NCI-H1417 (cell line): Measurements from ENCODE around the gene DECR2.
A peak's percentile ranks its signal among the peaks of the same experiment; 100 is the strongest.
"Not testable (repeated sequence)": the region's sequence is repeated elsewhere in the genome, so short reads cannot be mapped to it uniquely, and the experiment has no call there.

Experiments
- DNase-seq, 3 experiments: peaks; one replicate each; lab custom pipeline; 2025; lab: John Stamatoyannopoulos, UW

Gene DECR2

DNA sequence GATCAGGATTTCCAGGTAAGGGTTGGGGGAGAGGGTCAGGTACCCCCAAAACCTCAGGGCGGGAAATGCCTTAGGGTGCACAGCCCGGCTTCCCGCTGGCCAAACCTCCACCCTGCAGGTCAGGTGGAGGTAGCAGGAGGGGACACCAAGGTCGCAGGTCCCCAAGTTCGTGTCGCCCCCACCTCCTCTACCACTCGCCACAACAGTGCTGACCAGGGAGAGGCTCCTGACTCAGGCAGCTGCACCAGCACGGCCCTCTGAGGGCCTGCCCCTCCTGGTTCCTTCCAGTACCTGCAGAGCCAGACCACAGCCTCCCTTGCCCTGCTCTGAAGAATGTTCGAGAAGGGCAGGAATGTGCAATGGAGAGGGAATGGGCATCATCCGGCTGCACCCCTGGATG lies 35.2 kb upstream of the DECR2 start:
- no peak for DNase-seq

DNA sequence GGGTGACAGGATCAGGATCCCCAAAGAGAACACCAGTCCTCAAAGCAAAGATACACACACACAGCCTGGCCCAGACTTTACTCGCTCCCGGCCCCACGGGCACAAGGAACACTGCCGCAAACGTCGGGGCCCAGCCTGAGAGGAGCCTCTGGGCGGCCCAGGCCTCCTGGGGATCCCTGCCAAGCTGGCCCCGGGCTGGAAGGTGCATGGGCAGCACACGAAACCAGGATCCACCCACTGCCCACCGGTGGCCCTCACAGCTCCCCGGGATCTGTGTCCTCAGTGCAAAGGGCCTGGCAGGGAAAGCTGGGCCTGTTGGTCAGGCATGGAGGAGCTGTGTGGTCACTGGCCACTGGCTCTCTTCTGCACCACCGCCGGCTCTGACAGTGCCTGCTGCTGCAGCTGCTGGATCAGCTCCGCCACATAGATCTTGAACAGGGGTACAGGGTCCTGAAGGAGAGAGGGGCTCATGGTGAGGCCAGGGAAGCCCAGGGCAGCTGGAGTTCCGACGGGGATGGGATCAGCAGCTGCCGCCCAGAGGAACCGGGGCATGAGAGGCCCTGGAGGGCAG lies 34.3 kb upstream of the DECR2 start:
- no peak for DNase-seq

DNA sequence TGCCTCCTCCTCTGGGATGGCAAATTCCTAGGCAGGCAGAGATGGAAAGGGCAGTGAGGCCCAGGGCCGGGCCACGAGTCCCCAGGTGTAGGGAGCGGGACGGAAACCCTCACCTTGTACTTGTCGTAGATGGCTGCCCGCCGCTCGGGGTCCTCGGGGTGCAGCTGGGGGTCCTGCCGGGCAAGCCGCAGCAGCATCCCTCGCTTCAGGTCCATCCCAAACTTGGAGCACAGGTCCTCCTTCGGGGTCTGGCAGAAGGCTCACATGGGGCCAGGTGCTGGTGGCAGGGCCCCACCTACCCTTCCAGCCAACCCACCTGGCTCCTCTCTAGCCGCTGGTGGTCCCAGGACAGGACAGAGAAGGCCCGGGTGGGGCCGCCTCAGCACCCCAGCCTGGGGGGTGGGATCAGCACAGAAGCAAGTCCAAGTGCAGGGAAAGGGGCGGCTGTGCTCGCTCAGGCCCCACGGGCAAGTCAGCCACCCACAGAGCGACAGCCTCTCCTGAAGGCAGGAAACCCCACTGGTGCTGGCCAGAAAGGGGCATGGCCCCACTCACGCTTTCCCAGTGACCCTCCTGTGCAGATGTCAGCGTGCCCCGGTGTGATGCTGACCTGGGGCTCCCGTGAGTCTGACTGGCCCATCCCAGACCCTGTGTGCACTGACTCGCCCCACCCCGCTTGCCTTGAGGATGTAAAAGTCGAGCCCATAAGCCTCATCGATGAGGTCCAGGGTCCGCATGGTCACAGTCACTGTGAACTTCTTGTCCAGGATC lies 33.1 kb upstream of the DECR2 start:
- DNase-seq, result no peak

DNA sequence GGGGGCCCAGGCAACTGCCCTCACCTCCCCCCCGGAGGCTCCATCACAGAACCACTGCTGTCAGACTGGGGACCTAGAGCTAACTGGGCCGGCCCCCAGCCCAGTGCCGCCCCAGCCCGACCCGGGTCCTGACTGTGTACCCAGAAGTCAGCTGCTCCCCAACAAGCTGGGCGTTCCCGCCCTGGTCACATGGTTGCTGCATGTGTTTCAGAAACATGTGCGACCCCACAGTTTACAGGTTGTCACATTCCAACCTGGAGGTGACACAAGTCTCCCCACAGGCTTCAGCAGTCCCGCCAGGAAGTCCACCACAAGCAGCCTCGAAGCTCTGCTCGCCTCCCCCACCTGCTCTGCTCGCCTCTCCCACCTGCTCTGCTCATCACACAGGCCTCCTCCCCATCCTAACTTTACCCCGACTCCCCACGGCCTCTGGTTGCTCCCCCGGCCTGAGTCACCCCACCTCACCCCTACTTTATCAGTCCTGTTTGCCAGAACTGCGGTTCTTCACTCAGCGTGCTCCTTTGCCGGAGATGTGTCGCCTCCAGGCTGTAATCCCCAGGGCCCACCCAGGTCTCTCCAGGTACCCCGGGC lies 32.3 kb upstream of the DECR2 start:
- DNase-seq, result no peak

DNA sequence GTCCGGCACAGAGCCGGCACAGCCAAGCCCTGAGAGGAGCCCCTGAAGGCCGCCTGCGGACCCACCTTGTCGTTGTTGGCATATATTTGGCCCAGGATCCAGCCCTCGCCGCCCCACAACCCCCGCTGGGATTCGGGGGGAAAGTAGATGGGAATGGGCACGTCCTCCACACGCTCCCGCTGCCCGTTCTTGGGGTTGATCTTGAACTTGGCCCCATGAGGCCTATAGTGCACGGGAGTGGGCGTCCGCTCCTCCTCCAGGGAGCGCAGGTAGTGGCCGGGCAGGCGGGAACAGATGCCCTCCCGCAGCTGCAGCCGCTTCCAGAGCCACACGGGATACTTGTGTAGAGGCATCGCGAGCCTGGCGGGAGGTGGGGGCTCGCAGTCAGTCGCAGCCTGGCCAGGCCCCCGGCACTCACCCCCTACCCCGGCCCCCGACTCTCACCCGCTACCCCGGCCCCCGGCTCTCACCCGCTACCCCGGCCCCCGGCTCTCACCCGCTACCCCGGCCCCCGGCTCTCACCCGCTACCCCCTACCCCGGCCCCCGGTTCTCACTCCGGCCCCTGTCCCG lies 31.7 kb upstream of the DECR2 start:
- no peak for DNase-seq

DNA sequence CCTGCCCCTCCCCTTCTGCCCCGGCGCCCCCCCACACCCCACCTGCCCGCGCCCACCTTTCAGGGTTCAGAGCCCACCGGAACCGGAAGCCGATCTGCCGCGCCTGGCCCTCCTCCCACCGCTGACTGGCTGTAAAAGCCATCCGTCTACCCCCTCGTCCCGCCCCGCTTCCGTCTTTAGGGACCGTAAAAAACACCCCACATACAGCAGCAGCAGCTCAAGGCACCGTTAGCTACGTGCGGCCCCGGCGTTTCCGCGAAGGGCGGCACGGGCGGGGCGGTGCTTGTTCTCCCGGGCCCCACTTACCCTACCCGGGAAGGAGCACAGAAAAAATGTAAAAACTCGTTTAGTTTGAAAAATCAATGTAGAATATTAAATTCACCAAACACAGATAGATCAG lies 31.2 kb upstream of the DECR2 start, which contains the start of gene MRPL28:
TSS of gene MRPL28 (minus strand) at position 96 of the 400 bp plus-strand sequence. CDS start 320 bp downstream, outside the sequence.
- DNase-seq, result peak; percentile 87 to 98 (median 94)

DNA sequence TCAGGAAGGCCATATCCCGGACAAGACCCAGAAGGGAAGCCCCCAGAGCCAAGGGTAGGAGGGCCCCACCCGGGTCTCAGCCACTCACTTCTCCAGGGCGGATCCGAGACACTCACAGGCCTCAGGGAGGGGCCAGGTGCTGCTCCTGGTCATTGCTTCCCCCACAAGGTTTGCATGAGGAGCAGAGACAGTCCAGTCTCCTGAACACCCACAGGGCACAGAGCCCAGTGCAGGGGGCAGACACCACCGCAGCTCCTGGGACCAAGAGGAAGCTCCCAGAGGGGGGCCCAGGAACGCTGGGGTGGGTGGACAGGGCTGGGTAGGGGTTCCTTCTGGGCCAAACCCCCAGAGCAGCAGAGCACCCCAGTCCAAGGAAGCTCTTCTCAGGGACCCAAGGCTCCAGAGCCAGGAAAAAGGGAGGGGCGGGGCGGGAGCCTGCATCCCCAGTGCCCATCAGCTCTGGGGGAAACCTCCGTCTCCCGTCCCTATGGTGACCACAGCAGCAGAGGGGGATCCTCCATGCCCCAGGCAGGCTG lies 30.6 kb upstream of the DECR2 start:
- DNase-seq, result no peak

DNA sequence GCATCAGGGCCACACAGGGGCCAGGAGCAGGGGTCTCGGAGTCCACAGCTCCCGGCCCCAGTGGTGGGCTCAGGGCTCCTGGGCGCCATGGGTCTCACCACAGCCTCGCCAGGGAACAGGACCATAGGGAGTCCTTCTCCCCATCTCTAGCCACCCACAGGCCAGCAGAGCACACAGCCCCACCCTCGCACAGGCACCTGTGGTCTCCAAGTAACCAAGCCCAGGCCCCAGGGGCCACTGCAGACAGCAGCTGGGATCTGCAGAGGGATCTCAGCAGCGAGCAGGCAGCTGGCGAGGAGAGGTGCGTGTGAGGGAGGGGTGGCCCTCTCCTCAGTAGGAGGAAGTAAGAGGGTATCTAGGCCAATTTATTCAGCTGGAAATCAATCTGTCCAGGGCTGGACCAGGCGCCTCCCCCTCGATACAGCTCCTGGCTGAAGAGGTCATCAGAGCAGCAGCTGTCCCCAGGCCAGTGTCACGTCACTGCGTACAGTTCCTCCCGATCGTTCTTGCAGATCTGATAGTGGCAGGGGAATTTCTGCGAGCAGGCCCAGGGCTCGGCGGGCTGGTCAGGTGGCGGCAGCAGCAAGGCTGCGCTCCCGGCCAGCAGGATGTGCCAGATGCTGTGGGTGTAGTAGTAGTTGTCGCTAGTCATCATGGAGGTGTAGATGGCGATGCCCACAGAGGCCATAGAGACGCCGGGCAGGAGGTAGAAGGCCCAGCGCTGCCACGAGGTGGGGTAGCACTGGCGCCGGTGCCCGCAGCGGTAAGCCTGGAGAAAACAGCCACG lies 30.0 kb upstream of the DECR2 start:
- DNase-seq, result peak; percentile 79 to 92 (median 89)

DNA sequence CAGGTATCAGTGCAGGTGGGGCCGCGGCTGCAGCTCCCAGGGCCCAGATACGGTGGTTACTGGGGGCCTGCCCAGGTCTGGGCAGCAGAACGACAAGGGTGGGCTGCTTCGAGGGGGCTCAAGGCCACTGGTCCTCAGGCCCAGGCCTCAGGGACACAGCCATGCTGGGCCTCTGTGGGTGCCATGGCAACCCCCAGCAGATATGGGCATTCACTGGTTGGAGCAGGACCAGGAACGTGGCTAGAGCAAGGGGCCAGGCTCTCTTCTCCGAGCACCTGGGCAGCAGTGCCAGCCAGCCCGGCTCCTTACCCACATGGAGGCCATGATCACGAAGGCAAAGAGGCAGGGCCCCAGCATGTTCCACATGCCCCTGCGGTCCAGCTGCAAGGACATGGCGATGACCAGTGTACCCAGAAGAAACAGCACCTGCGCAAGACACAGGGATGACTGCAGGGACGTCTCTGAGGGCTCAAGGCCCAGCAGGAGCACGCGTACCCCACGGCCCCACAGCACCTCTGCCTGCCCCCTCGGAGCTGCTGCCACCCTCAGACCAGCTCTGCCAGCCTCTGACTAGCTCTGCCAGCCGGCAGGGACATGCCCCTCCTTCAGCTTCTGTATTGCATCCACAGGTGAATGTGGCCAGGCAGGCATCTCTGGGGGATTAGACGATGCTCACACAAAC lies 29.2 kb upstream of the DECR2 start:
- peak in 1 of 3 experiments; percentile 65 for DNase-seq

DNA sequence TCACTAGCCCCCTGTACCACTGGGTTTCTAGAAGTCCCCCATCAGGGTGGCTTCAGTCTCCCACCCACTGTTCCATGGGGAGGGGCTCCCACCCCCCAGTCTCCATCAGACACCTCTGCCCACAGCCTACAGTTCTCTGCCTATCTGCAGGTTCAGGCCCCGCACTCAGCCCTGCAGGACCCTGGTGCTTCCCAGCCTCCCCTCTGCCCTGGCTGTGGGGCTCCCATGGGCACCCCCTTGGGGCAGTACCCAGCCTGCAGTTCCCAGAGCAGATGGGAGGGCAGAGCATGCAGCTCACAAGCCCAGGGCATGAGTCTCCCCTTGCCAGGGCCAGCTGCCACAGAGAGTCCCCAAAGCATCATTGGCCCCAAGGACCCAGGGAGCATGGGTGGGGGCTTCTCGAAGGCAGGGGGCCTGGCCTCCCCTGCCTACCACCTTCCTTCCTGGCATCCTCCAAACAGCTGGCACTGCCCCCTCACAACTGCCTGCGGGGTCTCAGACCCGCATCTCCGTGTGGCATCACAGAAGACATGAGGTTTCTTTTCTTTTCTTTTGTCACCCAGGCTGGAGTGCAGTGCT lies 28.6 kb upstream of the DECR2 start:
- DNase-seq, result no peak

DNA sequence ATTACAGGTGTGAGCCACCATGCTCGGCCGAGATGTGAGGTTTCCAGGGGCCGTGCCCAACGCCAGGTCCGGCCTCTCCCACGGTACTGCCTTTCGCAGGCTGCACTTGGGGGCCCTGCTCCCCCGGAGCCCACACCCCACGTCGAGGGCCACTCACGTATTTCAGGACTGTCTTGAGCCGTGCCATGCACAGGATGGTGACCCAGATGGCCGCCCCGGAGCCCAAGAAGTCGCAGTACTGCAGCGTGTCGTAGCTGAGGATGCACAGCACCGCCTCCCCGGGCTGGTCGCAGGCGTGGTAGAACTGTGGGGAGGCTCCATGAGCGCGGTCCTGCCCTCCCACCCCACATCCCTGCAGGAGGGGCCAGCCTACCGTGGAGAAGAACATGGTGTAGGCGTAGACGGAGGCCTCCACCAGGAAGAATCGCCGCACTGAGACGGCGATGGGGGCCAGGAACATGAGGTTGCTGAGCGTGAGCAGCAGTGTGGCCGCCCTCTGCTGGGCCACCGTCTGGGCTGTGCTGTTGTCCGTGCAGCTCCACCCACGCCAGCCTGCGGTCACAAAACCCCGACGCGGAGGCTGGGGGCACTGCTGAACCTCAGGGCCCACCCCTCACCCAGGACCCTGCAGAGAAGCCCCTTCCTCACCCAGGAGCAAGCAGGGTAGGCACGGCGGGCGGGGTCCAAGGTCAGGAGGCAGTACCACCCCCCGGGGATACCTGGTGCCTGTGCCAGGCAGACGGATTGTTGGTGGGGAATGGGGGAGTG lies 27.7 kb upstream of the DECR2 start:
- DNase-seq, result no peak

DNA sequence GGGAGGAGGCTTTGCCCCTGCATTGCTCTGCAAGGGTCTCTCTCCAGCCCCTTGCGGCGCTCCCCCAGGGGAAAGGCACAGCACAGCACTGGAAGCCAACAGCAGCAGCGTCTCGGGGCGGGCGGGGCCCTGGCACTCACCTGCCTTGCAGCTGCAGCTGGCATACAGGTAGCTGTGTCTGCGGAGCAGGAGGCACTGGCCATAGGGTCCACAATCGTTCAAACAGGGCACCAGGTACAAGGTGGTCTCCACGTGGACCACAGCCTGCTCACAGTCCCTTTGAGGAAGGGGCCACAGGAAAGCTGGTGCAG lies 27.1 kb upstream of the DECR2 start:
- no peak for DNase-seq

DNA sequence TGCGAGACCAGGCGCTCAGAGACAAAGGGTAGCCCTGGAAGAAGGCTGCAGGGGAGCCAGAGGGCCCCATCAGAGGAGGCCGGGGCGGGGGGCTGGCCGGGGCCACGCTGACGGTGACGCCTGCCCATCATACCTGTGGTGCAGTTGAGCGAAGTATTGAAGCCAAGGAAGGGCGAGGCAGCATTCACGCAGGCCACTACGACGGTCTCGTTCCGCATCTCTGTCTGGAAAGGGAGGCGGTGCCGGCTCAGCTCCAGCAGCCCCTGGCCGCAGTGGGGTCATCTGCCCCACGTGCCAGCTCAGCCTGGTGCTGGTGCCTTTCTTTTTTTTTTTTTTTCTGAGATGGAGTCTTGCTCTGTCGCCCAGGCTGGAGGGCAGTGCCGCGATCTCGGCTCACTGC lies 26.5 kb upstream of the DECR2 start:
- DNase-seq, result no peak

DNA sequence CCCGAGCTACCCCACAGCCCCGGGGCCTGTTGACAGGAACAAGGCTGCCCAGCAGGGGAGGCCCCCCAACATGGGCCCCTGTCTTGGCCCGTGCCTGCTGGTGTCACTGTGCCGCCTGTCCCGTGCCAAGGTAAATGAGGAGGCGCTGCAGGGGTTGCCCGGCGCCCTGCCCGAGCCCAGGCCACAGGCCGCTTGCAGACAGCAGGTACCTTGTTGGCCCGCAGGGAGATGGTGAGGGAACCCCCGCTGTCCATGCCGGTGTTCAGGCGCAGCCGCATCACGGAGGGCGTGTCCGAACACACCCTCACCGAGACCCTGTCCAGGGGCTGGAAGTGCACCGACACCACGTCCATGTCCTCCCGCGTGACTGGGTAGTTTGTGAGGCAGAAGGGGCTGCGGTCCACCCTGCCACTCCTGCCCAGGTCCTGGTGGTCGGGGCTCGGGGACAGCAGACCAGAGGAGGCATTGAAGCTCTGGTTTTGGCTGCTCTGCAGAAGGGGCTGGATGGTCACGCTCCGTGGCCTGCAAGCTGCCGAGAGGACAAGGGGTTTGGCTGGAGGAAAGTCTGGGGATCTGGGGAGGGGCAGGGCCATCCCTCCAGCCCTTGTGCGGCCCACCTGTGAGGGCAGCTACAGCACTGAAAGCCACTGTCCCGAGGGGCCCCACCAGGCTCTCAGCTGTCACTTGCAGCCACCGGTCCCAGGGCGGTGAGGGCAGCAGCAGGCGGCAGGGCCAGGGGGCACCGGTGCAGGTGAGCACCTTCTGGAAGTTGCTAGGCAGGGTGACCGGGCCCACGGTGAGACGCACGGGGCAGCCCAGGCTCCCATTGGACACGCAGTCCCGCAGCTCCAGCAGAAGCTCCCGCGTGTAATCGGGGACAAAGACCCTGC lies 25.5 kb upstream of the DECR2 start:
- DNase-seq, result no peak

DNA sequence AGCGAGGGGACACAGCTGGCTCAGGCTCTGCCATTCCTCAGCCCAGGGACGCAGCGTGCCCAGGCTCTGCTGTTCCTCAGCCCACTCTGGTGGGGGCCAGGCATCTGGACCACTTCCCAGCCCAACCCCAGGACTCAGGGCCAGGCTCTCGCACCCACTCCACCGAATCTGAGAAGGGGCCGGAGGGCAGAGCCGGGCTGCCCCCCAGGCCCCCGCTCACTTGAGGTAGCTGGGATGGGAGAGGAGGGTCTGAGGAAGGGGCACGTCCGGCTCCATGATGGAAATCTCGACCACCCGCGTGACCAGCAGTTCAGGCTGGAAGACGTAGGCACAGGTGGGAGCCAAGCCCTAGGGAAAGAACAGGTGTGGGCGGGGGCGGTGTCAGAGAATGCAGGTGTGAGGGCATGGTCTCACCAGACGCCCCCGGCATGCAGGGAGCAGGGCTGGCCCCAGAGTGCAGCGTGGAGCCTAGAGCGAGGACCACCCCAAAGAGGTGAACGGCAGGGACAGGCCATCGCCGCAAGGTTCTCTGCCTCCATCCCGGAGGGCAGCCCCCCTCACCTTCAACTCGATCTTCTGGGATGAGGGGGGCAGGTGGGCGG lies 24.8 kb upstream of the DECR2 start:
- DNase-seq, result no peak

DNA sequence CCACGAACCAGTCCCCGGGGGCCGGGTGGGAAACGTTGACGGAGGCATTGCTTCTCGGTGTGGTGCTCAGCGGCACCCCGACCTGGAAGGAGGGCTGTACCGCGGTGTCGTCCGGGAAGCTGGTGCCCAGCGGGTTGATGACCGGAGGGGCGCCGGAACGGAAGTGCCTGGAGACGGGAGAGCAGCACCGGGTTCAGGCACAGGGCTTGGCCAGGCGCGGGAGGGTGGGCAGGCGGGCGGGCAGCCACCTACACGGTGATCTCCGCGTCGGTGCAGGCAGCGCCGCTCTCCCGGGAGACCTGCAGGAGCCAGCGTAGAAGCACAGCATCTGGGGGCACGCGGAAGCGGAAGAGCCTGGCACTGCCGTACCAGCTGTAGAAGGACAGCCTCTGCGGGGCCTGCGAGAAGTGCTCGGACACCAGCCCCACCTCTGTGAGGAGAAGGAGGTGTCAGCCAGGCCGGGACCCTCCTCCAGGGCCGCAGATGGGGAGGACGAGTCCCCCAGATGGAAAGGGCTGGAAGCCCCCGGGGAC lies 24.2 kb upstream of the DECR2 start:
- DNase-seq, result no peak

DNA sequence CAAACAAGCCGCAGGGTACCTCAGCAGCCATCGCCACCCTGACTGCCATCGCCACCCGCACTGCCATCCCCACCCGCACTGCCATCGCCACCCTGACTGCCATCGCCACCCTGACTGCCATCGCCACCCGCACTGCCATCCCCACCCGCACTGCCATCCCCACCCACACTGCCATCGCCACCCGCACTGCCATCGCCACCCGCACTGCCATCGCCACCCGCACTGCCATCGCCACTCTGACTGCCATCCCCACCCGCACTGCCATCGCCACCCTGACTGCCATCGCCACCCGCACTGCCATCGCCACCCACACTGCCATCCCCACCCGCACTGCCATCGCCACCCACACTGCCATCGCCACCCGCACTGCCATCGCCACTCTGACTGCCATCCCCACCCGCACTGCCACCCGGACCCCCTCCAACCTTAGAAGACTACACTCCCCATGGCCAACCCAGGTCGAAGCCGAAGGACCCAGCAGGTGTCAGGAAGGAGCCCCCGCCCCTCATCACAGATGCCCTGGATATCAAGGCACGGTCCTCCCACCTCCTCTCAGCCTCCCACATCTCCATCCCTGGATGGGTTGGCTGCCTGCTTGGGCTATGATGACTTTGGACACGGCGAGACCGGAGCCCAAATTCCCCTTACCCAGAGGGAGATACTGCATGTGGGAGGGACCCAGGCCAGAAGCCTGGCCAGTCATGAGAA lies 23.4 kb upstream of the DECR2 start:
- not testable (repeated sequence) for DNase-seq

DNA sequence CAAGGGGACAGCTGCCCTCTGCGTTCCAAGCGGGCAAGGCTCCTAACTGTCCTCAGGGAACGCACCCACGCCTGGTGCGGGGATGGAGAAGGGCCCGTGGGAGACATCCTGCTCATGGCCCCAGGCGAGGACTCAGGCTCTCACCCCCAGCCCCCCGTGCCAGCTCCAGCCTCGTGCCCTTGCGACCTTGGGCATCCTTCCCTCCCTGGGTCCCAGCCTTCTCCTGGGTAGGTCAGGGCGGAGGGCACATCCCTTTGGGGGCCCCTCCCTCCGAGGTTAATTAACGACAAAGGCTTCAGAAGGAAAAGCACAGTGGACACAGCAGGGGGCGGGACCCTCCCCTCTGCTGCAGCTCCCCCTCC lies 22.9 kb upstream of the DECR2 start:
- no peak for DNase-seq
